GM19397 (cell line): ENCODE results near the gene GID8.
"Not testable (repeated sequence)": the region's sequence is repeated elsewhere in the genome, so short reads cannot be mapped to it uniquely, and the experiment has no call there.

Experiments
- ATAC-seq: cut with Tn5 transposase; IDR thresholded peaks from one replicate; pipeline ENCODE4 v1.9.1; 2021; ENCODE audit warnings: mild to moderate bottlenecking, moderate library complexity; ENCODE audit not compliant: unreplicated experiment

The GID8 gene

GRCh38 chr20:62921119-62921687 lies 16.7 kb upstream of the GID8 start:
- no peak for ATAC-seq

- no peak for ATAC-seq
These were observed 15.5 kb upstream of the GID8 start for GRCh38 chr20:62922451-62922921.

- ATAC-seq: not testable (repeated sequence)
These were observed 14.8 kb upstream of the GID8 start for GRCh38 chr20:62923059-62923668.

- ATAC-seq: no peak
These were observed 14.1 kb upstream of the GID8 start for GRCh38 chr20:62923669-62924441.

- ATAC-seq: no peak
These were observed 13.4 kb upstream of the GID8 start for GRCh38 chr20:62924442-62925075.

- no peak for ATAC-seq
These were observed 12.9 kb upstream of the GID8 start for GRCh38 chr20:62925076-62925419.

- peak; percentile 35 for ATAC-seq
These were observed 12.3 kb upstream of the GID8 start for GRCh38 chr20:62925420-62926228.

- peak; percentile 78 for ATAC-seq
These were observed 11.5 kb upstream of the GID8 start, which contains the start of gene DIDO1 for GRCh38 chr20:62926229-62927127. Gene DIDO1 (minus strand): TSS chr20:62926505.

GRCh38 chr20:62927128-62927705 lies 10.7 kb upstream of the GID8 start:
- ATAC-seq: no peak

- ATAC-seq: no peak
These were observed 9.6 kb upstream of the GID8 start for GRCh38 chr20:62928246-62928939.

GRCh38 chr20:62929051-62929538 lies 8.9 kb upstream of the GID8 start:
- ATAC-seq: no peak

- ATAC-seq: no peak
These were observed 6.5 kb upstream of the GID8 start for GRCh38 chr20:62931464-62931863.

- ATAC-seq: no peak
These were observed 4.0 kb upstream of the GID8 start for GRCh38 chr20:62933966-62934365.

- no peak for ATAC-seq
These were observed 2.6 kb upstream of the GID8 start for GRCh38 chr20:62935204-62935967.

GRCh38 chr20:62935968-62936585 lies 1.9 kb upstream of the GID8 start:
- ATAC-seq: no peak

GRCh38 chr20:62937268-62938104 lies 461 bp upstream of the GID8 start:
- peak; percentile 85 for ATAC-seq

GRCh38 chr20:62940875-62941274 lies 2.9 kb downstream of the GID8 start:
- ATAC-seq: no peak
